GM12801 (cell line): ENCODE measurements around the gene CEACAM20.

Experiments
- TF ChIP-seq, protein P1 (sequence below): IDR thresholded peaks from one replicate; pipeline ENCODE4 v1.5.1; 2011; ENCODE audit warnings: control low read depth; ENCODE audit not compliant: insufficient read length; ENCODE audit errors: extremely low read depth

CEACAM20 gene

DNA sequence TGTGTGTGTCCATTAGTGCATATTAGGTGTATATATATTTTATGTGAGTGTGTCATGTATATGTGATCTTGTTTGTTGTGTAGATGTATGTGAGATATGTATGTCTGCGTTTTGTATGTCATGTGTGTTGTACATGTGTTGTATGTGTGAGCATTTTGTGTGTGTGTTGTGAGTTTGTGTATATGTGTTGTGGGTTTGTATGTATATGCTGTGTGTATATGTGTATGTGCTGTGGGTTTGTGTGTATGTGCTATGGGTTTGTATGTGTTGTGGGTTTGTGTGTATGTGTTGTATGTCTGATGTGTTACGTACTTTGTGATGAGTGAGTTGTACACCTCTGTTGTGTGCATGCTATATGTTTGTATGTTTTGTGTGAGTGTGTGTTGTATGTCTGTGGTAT lies 8.1 kb downstream of the CEACAM20 start:
- TF ChIP-seq, protein P1, sequence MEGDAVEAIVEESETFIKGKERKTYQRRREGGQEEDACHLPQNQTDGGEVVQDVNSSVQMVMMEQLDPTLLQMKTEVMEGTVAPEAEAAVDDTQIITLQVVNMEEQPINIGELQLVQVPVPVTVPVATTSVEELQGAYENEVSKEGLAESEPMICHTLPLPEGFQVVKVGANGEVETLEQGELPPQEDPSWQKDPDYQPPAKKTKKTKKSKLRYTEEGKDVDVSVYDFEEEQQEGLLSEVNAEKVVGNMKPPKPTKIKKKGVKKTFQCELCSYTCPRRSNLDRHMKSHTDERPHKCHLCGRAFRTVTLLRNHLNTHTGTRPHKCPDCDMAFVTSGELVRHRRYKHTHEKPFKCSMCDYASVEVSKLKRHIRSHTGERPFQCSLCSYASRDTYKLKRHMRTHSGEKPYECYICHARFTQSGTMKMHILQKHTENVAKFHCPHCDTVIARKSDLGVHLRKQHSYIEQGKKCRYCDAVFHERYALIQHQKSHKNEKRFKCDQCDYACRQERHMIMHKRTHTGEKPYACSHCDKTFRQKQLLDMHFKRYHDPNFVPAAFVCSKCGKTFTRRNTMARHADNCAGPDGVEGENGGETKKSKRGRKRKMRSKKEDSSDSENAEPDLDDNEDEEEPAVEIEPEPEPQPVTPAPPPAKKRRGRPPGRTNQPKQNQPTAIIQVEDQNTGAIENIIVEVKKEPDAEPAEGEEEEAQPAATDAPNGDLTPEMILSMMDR: no peak

DNA sequence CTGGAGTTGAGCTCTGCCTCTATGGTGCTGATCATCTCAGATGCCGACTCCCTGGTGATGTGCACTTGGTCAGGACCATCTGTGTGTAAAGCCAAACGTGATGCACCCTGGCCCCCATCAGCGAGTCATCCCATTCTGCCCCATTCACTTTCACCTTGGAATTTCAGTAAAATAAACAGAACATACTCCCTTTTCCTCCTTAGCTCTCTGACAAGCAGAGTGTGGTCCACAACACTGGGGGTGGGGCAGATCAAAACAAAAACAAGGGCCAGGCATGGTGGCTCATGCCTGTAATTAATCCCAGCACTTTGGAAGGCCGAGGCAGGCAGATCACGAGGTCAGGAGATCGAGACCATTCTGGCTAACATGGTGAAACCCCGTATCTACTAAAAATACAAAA lies 12.3 kb downstream of the CEACAM20 start:
- TF ChIP-seq, protein P1: no peak

DNA sequence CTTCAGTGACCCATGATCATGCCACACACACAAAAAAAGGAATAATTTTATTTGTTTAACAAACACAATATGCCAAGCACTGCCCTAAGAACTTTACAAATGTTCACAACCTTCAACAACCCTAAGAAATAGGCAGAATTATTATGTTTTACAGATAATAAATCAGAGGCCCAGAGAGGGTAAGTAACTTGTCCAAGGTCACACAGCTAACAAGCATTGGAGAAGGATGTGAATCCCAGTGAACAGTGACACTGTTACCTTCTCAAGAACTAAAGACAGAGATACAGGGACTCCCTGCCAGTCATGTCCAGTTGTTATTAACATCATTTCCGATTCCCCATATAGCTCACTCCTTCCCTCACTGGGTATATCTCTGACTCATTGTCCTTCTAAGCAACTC lies 13.6 kb downstream of the CEACAM20 start:
- TF ChIP-seq, protein P1: no peak

DNA sequence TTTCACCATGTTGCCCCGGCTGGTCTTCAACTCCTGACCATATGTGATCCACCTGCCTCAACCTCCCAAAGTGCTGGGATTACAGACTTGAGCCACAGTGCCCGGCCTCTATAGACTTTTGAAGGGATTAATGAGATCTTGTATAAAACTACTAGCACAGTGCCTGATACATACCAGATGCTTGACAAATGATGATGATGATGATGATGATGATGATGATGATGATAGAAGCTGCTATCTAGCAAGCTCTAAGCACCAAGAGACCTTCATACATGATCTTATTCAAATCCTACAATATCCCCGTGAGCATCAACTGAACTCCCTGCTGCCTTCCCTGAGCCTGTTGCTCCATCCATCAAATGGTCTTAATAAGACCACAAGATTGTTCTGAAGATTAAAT lies 14.4 kb downstream of the CEACAM20 start:
- TF ChIP-seq, protein P1: no peak

DNA sequence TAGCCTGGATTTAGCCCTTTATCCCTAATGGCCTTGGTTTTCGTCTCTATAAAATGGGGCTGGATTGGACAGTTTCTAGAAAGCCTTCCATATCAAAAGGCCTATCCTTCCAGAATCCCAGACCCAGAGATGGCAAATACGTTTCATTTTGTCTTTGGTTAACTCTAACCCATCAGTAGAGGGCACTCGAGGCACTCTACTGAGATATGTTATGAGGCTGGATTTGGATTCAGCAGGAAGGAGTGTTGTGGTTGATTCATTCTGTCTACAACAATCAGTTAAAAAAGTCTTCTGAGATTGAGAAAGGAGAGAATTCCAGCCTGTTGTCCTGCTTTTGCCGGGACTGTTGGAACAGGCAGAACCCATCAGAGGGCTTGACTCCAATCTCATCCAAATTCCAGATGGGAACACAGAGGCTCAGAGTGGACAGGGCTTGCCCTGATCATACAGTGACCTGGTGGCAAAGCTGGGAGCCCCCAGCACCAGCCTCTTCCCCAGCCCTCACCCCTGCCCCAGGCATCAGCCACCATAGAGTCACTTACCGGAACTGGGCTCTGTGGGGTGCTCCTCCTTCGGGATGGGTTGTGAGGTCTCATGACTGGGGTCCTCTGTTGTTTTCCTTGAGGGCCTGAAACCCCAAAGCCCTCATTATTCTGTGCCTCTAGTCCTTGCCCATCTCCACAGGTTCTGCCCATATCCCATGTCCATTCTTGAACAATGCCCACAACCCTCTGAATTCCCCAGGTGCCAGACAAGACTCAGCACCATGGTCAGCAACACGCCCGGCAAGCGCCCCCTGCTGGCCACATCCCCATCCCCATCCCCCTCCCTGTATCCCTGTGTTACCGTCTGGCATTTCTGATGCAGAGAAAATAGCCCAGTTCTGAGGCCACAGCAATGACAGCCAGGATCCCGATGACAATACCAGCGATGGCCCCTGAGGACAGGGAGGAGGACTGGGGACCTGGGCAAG lies 16.9 kb downstream of the CEACAM20 start:
- TF ChIP-seq, protein P1: no peak

DNA sequence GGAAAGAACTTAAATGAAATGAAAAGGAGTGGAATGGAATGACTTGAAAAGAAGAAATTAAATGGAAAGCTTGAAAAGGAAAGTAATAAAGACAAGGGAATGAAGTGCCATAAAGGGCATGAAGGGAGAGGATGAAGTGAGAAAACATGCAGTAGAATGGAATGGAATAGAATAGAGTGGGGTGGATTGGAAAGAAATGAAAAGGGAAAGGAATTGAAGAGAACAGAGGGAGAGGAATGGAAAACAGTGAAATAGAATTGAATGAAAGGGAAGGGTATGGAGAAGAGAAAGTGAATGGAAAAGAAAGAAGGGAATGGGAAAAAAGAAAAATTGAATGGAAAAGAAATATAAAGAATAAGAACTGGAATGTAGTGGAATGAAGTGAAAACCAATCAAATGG lies 20.0 kb downstream of the CEACAM20 start:
- TF ChIP-seq, protein P1: no peak

DNA sequence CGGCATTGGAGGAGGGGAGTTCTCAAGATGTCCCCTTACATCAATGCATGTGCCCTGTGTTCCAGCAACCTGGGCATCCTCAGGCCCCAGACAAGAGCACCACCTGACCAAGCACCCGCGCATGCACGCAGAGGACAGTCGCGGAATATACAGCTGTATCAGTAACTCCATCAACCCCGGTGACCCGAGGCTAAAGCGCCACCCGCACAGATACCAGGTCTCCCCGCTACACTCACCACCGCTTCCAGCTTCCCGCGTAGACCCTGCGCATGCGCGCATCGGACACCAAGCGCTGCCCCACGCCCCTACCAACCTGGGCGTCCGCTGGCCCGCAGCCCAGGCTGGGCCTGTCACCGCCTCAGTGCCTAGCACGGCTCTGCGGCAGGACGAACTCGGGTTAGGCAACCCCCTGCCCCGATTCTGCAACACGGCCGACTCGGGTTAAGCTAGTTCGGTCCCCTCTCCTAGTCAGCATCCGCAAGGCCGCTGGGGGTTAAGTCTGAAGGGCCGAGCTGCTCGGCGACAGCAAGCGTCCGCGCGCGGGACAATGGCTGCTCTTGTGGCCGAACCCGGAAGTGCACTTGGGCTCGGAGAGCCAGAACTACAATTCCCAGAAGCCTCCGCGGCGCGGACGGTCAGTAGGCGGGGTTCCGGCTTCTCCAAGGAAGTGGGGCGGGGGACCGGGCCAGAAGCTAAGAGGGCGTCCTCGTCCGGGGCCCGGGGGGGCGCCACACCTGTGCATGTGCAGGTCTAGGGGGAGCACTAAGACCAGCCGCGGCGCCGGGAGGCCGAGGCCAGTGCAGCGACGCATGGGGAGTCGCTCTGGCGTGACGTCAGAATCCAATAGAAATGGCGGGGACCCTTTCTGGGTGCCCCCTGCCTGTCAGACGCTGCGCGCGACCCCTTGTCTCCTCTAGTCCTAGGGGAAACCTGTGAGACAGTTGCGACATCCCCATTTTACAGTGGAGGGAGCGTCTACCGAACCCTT lies 29.2 kb downstream of the CEACAM20 start, which contains the start of gene ZNF180:
Gene ZNF180 (minus strand): TSS at position 561 of the 988 bp plus-strand sequence. CDS start 3,188 bp downstream, outside the sequence.
- TF ChIP-seq, protein P1: no peak
